GM12874 (cell line): ENCODE results near the gene ZNF791.

Experiments used
- TF ChIP-seq, protein P1 (sequence below): IDR thresholded peaks from 2 replicates; pipeline ENCODE4 v1.5.1; 2011; ENCODE audit warnings: low read depth, mild to moderate bottlenecking, control low read depth, low read length, moderate library complexity; ENCODE audit not compliant: insufficient read depth

Gene ZNF791

GRCh38 chr19:12610540-12611360 is at the start of gene ZNF791, which contains the start of gene ZNF490:
ZNF791 (plus strand) TSS chr19:12610920; CDS start chr19:12611080, 160 bp downstream.
ZNF490 (minus strand) TSS chr19:12610813; CDS start chr19:12610680, 133 bp downstream.
- TF ChIP-seq, protein P1, sequence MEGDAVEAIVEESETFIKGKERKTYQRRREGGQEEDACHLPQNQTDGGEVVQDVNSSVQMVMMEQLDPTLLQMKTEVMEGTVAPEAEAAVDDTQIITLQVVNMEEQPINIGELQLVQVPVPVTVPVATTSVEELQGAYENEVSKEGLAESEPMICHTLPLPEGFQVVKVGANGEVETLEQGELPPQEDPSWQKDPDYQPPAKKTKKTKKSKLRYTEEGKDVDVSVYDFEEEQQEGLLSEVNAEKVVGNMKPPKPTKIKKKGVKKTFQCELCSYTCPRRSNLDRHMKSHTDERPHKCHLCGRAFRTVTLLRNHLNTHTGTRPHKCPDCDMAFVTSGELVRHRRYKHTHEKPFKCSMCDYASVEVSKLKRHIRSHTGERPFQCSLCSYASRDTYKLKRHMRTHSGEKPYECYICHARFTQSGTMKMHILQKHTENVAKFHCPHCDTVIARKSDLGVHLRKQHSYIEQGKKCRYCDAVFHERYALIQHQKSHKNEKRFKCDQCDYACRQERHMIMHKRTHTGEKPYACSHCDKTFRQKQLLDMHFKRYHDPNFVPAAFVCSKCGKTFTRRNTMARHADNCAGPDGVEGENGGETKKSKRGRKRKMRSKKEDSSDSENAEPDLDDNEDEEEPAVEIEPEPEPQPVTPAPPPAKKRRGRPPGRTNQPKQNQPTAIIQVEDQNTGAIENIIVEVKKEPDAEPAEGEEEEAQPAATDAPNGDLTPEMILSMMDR = no peak

DNA sequence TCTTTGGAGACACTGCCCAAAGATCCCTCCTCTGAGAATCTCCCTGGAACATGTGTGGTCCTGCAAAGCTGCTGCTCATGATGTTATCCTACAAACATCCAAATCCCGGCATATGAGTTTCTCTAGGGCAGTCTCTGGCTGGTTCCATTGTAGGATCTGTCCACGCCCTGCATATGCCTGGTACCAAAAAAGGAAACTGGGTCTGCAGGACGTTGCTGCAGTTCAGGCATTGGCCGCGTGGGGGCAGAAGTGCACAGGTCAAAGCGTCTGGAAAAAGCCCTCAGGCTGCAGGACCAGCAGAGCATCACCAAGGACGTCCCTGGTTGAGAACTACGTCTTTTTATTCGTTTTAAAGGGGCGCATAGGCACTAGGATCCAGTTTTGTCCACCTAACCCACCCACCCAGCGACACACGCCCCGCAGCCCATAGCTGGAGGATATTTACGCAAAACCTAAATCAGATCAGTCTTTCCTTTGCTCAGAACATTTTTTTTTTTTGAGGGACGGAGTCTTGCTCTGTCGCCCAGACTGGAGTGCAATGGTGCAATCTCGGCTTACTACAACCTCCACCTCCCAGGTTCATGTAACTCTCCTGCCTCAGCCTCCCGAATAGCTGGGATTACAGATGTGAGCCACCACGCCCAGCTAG is 46.6 kb upstream of the ZNF791 start:
- TF ChIP-seq, protein P1 = peak; percentile 96

DNA sequence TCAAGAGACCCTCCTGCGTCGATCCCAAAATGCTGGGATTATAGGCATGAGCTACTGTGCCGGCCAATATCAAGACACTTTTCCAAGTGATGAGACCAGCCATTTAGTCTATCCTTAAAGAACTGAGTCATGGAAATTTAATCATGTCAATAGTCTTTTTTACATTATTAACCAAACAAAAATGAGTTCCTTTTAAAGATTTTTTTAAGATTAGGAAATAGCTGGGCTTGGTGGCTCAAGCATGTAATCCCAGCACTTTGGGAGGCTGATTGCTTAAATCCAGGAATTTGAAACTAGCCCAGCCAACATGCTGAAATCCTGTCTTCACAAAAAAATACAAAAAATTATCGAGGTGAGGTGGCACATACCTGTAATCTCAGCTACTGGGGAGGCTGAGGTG is 42.8 kb upstream of the ZNF791 start:
- TF ChIP-seq, protein P1 = no peak

GRCh38 chr19:12574036-12574435 is 36.7 kb upstream of the ZNF791 start:
- TF ChIP-seq, protein P1 = no peak

DNA sequence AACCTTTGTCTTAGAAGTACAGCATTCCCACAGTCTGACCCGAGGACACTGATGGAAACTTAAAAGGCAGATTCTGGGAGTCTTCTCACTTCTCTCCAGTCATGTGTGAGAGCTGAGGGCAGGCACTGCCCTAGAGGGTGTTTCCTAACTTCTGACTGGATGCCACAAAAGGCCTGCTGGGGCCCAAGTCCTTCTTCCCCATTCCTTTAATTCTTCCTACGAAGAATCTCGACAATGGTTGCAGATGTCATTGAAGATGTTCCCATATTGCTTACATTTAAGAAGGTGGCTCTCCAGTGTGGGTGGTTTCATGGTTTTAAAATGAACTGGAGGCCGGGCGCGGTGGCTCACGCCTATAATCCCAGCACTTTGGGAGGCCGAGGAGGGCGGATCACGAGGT is 32.1 kb upstream of the ZNF791 start:
- TF ChIP-seq, protein P1 = no peak

- TF ChIP-seq, protein P1 = no peak
These were observed 30.5 kb upstream of the ZNF791 start for GRCh38 chr19:12580180-12580694.

DNA sequence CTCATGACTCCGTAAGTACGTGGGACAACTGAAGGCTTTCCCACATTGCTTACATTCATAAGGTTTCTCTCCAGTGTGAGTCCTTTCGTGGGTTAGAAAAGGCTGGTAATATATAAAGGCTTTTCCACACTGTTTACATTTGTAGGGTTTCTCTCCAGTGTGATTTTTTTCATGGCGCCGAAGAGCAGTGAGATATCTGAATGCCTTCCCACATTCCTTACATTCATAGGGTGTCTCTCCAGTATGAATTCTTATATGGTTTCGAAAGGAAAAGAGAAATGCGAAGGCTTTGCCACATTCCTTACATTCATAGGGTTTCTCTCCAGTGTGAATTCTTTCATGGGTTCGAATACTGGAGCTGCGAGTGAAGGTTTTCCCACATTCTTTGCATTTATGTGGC is 29.6 kb upstream of the ZNF791 start:
- TF ChIP-seq, protein P1 = no peak
